ENCODE measurements around the gene MAGI2.

Gene MAGI2

DNA sequence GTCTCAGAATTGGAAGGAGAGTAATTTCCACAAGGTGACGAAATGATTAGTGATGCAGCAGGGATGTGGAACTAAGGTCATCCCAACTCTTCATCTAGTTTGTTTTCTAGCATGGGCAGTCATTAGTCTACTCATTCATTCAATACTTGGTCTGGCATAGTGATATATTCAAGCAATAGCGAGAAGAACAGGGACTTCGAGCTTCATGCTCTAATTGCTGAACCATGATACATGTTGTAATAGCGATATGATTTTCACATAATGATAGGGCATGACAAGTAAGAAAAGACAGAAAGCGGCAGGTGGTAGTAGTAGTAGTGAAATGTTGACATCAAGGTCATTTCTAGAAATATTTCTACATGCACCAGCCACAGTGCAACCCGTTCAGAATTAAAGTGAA, 1002.8 kb downstream of the MAGI2 start:
- DNase-seq, result no peak

DNA sequence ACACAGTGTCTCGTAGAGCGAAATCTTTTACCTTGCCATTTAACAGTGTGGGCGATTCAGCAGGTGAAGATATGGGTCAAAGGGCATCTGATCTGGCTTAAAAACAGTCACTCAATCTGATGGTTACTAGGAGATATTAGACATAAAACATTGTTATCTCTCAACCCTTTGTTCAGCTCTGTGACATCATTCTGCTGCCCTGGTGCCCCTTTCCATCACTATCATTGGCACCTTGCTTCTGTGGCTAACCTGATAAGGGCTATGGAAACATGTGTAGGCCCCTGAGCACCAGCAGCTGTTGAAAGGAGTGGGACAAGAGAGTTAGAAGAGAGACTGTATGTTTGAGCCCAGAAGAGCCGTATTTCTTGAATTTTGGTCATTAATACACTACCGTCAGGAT, 1004.6 kb downstream of the MAGI2 start:
- no peak for DNase-seq

DNA sequence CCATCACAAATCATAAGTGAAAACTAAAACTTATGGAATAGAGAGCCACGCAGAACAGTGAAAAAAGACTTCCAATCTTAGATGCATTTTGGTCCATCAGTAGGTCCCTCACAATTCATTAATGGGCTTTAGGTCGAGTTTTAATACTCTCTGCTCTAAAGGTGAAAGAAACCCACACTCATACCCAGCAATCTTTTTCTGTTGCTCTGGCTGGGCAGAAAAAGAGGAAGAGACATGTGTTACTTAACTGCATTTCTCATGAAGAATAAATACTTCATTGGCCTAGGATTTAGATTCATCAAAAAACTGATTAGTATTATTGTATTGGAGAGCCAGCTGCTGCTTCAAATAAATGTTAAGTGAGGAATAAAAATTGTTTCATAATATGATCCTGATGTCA, 1009.2 kb downstream of the MAGI2 start:
- DNase-seq, result no peak

DNA sequence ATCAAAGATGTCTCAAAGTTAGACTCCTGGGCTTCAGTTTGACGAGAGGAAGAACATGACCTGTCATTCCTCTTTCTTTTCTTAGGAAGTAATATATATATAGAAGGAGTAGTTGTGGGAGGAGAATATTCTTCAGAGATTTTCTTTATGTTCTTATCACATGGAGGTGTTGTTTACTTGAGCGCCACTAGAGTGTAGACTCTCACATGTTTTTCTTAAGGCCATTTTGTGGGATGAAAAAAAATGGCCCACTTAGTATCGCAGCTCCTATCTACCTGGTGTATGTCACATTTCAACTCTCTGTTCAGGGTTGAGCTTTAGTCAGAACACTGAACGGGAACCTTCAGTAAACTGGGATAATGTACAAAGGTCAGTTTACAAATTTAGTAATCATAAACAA, 1009.7 kb downstream of the MAGI2 start:
- DNase-seq, result no peak

DNA sequence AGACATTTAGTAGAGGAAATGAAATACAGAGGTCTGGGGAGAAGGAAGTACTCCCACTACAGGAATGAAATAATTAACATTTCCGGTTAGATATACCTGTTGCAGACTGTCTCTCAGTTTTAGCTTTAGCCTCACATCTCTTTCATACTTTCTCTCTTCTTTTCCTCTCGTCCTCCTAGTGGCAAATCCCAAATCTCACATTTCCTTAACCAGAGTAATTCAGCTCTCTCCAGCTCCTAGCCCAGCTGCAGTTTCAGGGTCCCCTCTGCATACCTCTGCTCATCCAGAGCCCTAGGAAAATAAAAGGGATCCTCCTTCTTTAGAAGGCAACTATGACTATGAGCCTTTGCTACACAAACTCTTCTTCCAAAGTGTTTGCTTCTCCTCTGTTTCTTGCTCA, 1011.7 kb downstream of the MAGI2 start:
- no peak for DNase-seq

DNA sequence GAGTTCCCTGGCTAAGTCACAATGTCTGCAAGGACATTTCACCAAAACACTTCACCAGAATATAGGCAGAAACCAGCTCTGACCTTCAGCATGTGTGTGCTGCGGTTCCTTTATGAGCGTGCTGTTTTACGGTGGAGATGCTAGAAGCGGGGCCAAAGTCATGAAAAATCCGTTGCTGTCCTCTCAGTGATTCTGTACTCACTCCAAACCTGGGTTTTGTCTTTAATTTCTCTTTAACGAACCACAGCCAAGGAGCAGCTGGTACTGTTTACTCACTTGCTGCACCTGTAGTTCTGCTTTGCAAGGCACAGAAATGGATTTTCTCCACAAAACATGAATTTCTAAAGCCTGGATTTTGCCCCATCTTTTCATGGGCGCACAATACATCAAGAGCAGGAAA, 1015.0 kb downstream of the MAGI2 start:
- DNase-seq, result no peak

DNA sequence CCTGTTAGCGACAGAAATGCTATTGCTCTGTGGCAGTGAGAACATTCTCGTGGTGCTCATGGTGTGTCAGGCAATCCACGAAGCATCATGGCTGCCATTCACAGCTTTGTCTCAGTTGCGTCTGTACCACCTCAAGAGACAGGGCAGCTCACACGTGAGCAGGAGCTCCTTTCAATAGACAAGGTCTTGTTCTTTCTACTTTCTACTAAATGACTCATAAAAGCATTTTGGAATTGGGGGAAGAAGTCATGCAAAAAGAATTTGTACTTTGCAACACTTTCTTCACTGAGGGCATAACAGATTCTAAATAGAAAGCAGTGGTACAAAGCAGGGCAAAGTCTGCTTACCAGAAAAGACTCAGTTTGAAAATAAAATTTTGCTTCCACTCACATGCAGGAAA, 1016.3 kb downstream of the MAGI2 start:
- DNase-seq, result no peak

DNA sequence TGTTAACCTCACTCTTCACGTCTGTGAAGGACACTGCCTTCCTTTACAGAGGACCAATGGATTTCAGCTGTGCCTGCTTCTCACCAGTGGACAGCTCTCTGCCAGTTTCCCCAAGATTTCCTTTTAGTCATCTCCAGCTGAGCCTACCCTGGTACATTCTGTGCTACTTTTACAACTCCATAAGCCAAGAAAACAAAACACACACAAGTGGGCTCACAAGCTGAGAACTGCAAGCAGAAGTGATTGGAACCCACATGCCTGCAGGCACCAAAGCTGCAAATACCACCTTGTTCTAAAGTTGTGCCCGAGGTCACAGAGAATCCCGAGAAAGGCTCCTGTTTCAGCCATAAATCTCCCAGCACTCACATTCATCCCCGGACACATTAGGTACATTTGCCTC, 1018.1 kb downstream of the MAGI2 start:
- no peak for DNase-seq

DNA sequence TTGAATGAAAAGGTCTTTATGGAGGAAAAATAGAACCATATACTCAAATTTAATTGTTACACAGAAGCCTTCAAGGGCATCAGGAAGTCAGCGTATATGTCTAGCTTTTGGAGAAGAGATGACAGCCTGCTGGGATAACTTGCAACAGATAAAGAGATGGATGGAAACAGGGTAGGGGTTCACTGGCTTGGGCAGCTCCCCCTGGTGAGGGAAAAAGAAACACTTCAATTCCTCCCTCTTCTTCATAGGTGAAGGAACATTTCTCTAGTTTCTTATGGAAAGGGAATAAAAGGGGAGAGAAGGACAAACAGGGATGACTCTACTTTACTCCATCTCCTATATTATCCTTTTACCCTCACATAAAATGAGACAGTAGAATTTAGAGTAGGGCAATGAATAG, 1019.2 kb downstream of the MAGI2 start:
- DNase-seq, result no peak

DNA sequence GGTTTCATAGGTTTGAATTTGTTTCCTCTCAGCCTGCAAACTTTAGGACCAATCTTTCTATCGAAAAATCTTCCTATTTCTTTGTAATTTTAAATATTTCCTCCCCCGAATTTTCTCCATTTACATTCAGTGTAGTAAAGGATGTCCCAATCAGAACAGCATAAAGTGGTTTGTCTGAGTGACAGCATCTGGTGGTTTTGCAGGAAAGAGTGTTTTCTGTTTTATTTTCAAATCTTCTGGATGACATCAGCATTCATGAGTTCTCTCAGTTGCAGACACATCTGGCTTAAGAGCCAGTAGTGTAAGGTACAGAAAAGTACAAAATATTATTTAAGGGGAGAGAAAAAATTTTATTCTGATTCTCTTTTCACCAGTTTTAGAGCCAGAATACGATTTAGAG, 1020.0 kb downstream of the MAGI2 start:
- no peak for DNase-seq

DNA sequence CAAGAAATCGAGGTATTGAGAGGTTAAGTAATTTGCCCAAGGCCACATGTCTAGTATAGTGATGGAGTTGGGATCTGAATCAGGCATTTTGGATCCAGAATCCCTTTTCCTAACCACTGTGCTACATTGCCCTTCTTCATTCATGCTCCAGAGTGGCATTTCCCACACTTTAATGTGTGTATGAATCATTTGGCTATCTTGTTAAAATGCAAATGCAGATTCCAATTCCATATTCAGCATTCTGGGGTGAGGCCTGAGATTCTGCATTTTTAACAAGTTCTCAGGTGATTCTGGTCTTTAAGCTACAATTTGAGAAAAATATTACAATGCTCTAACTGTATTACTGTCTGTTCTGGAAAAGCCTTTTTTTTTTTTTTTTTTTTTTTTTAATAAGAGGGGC, 1023.6 kb downstream of the MAGI2 start:
- DNase-seq, result no peak

DNA sequence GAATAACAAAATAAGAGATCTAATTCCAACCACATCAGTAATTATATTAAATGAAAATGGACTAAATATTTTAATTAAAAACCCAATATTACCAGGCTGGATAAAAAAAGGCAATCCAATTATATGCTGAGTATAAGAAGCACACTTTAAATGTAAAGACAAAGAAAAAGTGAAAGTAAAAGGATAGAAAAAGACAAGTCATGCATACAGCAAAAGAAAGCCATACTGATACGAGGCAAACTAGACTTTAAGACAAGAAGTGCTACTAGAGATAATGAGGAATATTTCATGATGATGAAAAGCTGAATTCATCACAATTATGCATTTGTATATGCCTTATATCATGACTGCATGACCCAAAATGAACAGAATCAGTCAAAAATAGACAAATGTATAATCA, 1026.3 kb downstream of the MAGI2 start:
- no peak for DNase-seq

DNA sequence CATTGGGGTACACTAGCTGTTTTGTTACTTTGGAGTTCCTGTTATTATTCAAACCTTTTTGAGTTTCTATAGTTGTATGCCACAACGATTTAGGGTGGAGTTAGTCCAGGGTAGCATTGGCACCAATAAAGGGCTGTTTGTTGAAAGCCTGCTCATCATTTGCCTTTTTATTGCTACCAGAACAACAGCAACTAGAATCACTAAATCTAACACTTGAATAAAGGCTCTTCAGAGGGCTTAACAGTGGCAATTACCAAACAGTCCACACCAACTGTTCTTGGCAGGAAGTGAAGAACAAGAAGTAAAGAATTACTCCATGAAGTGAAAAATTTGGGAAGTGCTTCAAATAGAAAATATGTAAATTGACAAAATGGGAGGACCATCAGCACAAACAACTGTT, 1033.5 kb downstream of the MAGI2 start:
- DNase-seq, result no peak

DNA sequence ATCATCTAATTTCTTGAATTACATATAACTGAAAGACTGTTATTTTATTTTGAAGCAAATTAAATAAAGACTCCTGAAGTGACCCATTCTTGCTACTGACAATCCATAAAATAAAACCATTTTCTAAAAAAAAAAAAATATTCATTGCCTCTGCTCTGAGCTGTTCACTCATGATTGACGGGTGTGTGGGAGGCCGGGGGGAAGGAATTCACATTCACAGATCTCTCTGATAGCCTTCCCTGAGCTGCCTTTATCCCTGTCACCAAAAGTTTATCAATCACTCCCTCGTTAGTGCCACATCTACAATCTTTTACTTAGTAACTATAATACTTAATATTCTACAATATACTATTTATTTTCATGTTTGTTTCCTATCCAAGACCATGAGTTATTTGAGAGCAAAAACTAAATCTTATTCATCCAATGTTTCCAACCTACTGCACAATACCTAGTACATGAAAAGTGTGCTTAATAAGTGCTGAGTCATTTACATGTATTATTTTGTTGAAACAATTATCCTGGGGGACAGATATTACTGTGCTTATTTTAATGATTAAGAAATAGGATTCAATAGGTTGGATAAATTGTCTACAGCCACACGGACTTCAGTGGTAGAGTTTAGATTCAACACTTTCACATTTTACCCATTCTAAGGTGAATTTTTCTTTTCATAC, 1036.2 kb downstream of the MAGI2 start:
- DNase-seq, result no peak

DNA sequence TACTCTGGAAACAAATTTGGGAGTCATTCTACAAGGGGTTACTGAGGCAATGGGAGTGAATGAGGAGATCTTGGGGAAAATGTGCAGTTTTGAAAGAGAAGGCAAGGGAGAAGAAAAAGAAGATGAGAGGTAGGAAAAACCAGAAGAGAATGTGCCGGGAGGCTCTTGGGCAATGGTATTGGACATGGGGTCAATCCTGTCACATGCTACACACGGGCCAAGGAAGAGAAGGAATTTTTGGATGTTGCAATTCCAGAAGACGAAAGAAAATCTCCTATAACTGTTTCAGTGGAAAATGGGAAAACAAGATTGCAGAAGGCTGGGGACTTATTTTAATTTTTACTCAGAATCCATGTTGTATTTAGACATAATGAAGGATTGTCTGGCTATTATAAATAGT, 1039.9 kb downstream of the MAGI2 start:
- DNase-seq, result no peak

DNA sequence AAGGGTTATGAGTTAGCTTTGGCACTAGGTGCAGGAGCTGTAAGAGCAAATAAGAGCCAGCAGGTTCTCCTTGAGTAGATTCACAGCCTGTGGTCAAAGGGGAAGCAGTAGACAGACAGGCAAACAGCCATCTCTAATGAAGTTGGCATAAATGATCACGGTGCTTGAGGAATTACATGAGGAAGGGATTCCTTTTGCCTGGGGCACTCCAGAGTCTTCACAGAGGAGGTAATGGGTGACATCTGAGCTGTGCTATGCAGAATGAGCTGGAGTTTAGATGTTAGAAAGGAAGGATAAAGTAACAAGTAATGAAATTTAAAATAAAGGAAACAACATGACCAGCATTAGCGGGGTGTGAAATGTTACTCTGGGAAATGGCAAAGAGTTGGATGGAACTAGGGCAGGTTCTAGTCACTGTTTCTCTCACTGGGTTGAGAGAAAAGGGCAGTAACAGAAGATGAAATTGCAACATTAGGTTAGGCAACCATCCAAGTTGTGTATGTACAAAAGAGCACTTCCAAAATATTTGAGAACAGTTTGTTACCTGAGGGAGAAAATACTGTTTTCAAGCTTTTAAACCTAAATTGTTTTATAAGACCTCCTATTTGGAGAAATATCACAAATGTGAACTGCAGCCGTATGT, 1041.1 kb downstream of the MAGI2 start:
- DNase-seq, result no peak

DNA sequence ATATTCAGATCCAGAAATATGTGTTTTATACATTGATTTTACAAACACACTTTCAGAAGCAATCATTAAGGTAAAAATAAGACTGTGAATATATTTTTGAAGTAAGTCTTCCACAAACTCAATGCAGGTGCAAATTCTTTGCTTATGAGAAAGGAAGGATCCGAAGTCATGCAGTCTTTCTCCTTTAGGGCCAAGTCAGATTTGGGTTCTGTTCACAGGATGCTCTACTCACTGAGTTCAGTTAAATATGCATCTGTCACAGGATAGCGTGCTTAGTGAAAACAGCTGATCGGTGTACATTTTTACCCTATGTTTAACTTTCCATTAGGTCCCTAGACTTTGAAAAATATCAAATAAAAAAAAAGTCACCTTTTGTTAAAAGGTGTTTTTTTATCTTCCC, 1046.4 kb downstream of the MAGI2 start:
- no peak for DNase-seq

DNA sequence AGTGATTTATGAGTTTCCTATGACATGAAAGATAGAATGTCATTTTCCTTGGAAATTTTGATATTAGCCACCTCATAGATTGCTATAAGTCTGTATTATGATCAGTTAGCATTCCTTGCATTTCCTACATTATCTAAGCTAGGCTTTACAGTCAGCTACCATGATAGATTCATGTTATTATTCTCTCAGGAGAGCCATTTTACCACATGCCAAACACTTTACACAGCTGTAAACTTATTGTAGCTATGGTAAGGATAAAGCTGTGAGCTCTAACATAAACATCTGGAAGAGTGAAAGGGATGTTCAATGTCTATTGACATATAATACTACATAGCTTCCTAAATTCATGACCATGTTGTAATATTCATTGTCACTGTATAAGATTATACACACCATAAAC, 1046.9 kb downstream of the MAGI2 start:
- DNase-seq, result no peak

DNA sequence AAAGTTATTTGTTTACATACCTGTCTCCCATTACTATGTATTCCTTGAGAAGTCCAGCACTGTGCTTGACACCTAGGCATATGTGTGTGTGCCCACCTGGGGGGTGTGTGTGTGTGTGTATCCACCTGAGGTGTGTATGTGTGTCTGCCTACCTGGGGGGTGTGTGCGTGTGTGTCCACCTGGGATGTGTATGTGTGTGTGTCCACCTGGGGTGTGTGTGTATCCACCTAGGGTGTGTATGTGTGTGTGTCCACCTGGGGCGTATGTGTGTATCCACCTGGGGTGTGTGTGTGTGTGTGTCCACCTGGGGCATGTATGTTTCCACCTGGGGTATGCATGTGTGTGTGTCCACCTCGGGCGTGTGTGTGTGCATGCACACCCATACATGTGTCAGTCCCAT, 1051.4 kb downstream of the MAGI2 start:
- no peak for DNase-seq

DNA sequence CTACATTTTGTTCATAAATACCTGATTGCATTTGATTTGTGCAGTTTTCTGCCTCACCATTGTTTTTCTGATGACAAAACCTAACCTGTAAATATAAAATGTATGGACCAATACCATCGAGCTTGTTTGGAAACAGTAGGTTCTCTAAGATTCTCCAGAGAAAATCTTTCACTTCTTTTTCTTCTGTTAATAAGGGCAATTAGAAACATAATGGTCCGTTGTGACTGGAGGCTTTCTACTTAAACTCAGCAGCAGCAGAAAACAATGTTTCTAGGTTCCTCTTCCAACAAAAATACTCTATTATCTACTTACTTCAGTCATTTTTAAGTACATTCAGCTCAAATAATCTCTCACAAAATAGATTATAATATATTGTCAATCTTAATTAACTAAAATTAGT, 1053.4 kb downstream of the MAGI2 start:
- DNase-seq, result no peak

DNA sequence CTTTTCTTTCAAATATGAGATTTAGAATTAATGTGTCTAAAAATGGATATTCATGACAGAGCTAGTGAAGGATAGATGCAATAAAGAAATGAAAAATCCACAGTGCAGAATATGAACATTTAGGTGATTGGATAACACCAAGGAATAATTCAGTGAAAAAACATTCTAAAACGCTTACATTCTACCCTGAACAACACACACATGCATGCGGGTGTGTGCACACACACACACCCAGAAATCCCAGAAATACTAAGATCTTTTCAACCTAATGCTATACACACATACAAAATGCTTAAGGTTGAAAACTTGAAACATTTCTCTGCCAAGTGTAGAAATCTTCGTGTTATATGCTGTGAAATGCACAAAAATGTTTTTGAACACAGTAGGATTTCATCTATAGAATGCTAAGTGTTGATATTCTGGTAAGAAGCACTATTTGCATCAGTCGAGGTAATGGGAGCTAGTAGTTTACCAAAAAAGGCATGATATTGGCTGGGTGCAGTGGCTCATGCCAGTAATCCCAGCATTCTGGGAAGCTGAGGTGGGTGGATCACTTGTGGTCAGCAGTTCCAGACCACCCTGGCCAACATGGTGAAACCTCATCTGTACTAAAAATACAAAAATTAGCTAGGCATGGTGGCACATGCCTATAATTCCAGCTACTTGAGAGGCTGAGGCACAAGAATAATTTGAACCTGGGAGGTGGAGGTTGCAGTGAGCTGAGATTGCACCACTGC, 1054.3 kb downstream of the MAGI2 start:
- DNase-seq, result no peak

DNA sequence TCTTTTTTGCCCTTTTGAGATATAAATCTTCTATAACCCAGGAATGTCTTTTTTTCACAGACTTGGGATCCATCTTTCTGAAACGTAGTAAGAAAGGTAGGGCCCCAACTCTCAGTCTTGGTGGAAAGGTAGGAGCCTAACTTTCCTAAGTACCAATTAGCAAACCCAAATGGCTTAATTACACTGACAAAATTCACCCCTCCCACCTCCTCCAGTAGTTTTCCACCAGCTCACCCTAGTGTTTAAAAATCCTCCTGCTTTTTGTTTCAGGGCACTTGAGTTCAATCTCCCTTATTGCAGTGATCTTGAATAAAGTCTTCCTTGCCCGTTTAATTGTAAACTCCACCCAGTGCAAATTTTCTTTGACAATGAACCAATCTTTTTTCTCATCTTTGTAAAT, 1054.9 kb downstream of the MAGI2 start:
- no peak for DNase-seq

DNA sequence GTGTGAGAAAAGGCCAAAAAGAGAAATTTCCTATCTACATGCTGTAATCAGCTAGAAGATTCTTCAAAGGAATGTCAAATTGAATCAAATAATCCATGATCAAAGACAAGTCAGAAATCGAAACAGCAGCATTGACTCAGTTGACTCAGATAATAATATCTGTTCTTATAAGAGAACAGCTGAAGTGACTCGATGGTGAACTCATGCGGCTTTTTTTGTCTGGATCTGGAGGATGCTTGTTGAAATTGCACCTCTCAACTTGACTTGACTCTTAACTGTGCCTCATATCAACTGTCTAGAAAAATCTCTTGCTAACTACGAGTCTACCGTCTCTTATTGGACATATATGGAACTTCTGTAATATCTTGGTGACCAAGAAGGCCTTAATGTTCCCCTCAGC, 1055.4 kb downstream of the MAGI2 start:
- DNase-seq, result no peak

DNA sequence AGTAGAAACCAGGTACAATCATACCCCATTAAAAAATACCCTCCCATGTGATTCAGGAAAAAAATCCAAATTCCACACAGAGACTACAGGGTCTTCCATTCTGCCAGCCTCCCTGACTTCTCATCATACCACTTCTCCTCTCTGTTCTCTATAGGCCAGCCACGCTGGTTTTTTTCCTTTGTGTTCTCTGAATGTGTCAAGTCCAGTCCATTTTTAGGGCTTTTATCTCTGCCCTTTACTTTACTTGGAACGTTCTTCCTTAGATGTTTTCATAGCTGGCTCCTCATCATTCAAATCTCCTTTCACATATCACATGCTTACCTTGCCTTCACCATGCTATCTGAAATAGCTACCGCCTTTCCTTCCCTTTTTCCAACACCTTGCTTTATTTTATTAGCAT, 1057.3 kb downstream of the MAGI2 start:
- DNase-seq, result no peak

Data from KG1 (cell line).